H1 (cell line): ENCODE data around the gene RASGEF1C. TPM values are rescaled to one million over a fixed set of nuclear protein-coding genes. Genes with fewer than 3 reads are reported as not detected.
A peak's percentile ranks its signal among the peaks of the same experiment; 100 is the strongest.

Source experiments
- CTCF ChIA-PET: fragments of 300-600 bp; sonication (Branson Sonifier 250); formaldehyde crosslinking; loops from one replicate; lab custom pipeline; 2021; ENCODE audit not compliant: partially characterized antibody; lab: Charles Lee
- POLR2A ChIA-PET: fragments of 300-600 bp; sonication (Branson Sonifier 250); formaldehyde crosslinking; loops from one replicate; lab custom pipeline; 2021; ENCODE audit warnings: inconsistent platforms; ENCODE audit not compliant: partially characterized antibody; lab: Charles Lee
- DNase-seq, 2 experiments: peaks; one replicate each; pipeline versions ENCODE4 v3.0.0 to v3.0.0-alpha.2; 2010 to 2022; ENCODE audit warnings: low spot score in 2 of 2, low read depth in 1 of 2, mixed read lengths in 1 of 2
- FAIRE-seq: peaks from 2 replicates; lab custom pipeline; 2011; peaks lifted over from hg19 to GRCh38; lab: Jason Lieb, UNC
- H2AFZ ChIP-seq: 2 replicates; pipeline ENCODE4 v1.8.1; 2012; ENCODE audit warnings: low read length, inconsistent platforms
- H2AK5ac ChIP-seq: 2 replicates; pipeline ENCODE4 v1.6.1; 2013; ENCODE audit warnings: low read depth, low read length
- H2BK120ac ChIP-seq: replicated peaks from 2 replicates; pipeline ENCODE3; 2013; ENCODE audit warnings: low read depth, low read length, inconsistent platforms
- H2BK12ac ChIP-seq: 2 replicates; pipeline ENCODE4 v1.6.1; 2013; ENCODE audit warnings: low read depth, low read length
- H2BK15ac ChIP-seq: 2 replicates; pipeline ENCODE4 v1.6.1; 2013; ENCODE audit warnings: low read length
- H2BK20ac ChIP-seq: 2 replicates; pipeline ENCODE4 v1.6.1; 2013; ENCODE audit warnings: low read length
- H2BK5ac ChIP-seq: 2 replicates; pipeline ENCODE4 v1.6.1; 2013; ENCODE audit warnings: low read depth, low read length
- H3K14ac ChIP-seq: 2 replicates; pipeline ENCODE4 v1.6.1; 2013; ENCODE audit warnings: inconsistent platforms; ENCODE audit not compliant: insufficient read length
- H3K18ac ChIP-seq: 2 replicates; pipeline ENCODE4 v1.6.1; 2013; ENCODE audit warnings: low read length; ENCODE audit errors: extremely low read depth
- H3K23ac ChIP-seq: 2 replicates; pipeline ENCODE4 v1.6.1; 2013; ENCODE audit warnings: inconsistent platforms; ENCODE audit not compliant: insufficient read length
- H3K23me2 ChIP-seq: 2 replicates; pipeline ENCODE4 v1.6.1; 2013; ENCODE audit warnings: low read depth, low read length
- H3K27ac ChIP-seq: 2 replicates; pipeline ENCODE4 v1.6.1; 2011; ENCODE audit warnings: low read depth, low read length, inconsistent platforms
- H3K27me3 ChIP-seq, 4 experiments: replicated peaks in 1 of 4; 1 replicate in 1 of 4; 2 replicates in 3 of 4; pipeline versions ENCODE4 v1.6.1 to v1.8.1; 2011 to 2013; ENCODE audit warnings: low read length in 3 of 4, mild to moderate bottlenecking in 3 of 4, inconsistent platforms in 2 of 4, mixed read lengths in 2 of 4, moderate library complexity in 1 of 4; ENCODE audit not compliant: control insufficient read depth in 3 of 4, insufficient read depth in 3 of 4; ENCODE audit errors: extremely low read depth in 1 of 4
- H3K36me3 ChIP-seq, 4 experiments: 2 replicates each; pipeline versions ENCODE4 v1.6.1 to v1.8.1; 2011 to 2013; ENCODE audit warnings: mild to moderate bottlenecking in 4 of 4, low read length in 3 of 4, moderate library complexity in 2 of 4, control low read depth in 1 of 4, inconsistent platforms in 1 of 4; ENCODE audit not compliant: insufficient read depth in 4 of 4, control insufficient read depth in 2 of 4
- H3K4ac ChIP-seq: replicated peaks from 2 replicates; pipeline ENCODE3; 2013; ENCODE audit warnings: low read length, low read depth, mixed read lengths, inconsistent platforms; ENCODE audit not compliant: insufficient read length
- H3K4me1 ChIP-seq, 4 experiments: replicated peaks in 1 of 4; 1 replicate in 1 of 4; 2 replicates in 3 of 4; pipeline versions ENCODE4 v1.6.1 to v1.8.1; 2011 to 2013; ENCODE audit warnings: low read length in 3 of 4, inconsistent platforms in 2 of 4, mixed read lengths in 1 of 4; ENCODE audit not compliant: insufficient read depth in 4 of 4, control insufficient read depth in 3 of 4
- H3K4me2 ChIP-seq, 2 experiments: 2 replicates each; pipeline versions ENCODE4 v1.6.1 to v1.8.1; 2011 to 2013; ENCODE audit warnings: low read depth in 2 of 2, low read length in 2 of 2, control low read depth in 1 of 2, inconsistent platforms in 1 of 2, mild to moderate bottlenecking in 1 of 2; ENCODE audit not compliant: insufficient read depth in 1 of 2
- H3K4me3 ChIP-seq, 4 experiments: fragments of 200-600, 300-600 bp in 1 of 4; sonication (generic), shearing (Covaris generic), sonication (Bioruptor Twin) in 1 of 4; 2 replicates each; pipeline versions ENCODE4 v1.5.1 to v1.8.1; 2011 to 2016; ENCODE audit warnings: low read length in 4 of 4, low read depth in 3 of 4, control low read depth in 2 of 4, inconsistent platforms in 2 of 4, mild to moderate bottlenecking in 2 of 4, mixed read lengths in 1 of 4, moderate library complexity in 1 of 4; ENCODE audit not compliant: insufficient read depth in 2 of 4; ENCODE audit errors: extremely low read depth in 1 of 4
- H3K56ac ChIP-seq: replicated peaks from 2 replicates; pipeline ENCODE3; 2013; ENCODE audit warnings: low read depth, mild to moderate bottlenecking, mixed read lengths, low read length, inconsistent platforms; ENCODE audit not compliant: insufficient read length
- H3K79me1 ChIP-seq: 2 replicates; pipeline ENCODE4 v1.6.1; 2013; ENCODE audit warnings: low read depth, low read length, control low read depth
- H3K79me2 ChIP-seq, 2 experiments: 2 replicates each; pipeline versions ENCODE4 v1.6.1 to v1.8.1; 2012 to 2013; ENCODE audit warnings: low read length in 2 of 2, mild to moderate bottlenecking in 2 of 2, inconsistent platforms in 1 of 2; ENCODE audit not compliant: insufficient read depth in 2 of 2, control insufficient read depth in 1 of 2
- H3K9ac ChIP-seq, 4 experiments: replicated peaks in 1 of 4; 1 replicate in 1 of 4; 2 replicates in 3 of 4; pipeline versions ENCODE4 v1.6.1 to v1.8.1; 2011 to 2013; ENCODE audit warnings: low read depth in 3 of 4, low read length in 3 of 4, control low read depth in 2 of 4, mild to moderate bottlenecking in 2 of 4, moderate library complexity in 2 of 4, inconsistent platforms in 1 of 4; ENCODE audit errors: extremely low read depth in 1 of 4
- H3K9me3 ChIP-seq, 2 experiments: 2 replicates each; pipeline versions ENCODE4 v1.6.1 to v1.8.1; 2012 to 2013; ENCODE audit warnings: mild to moderate bottlenecking in 2 of 2, moderate library complexity in 2 of 2, control low read depth in 1 of 2, inconsistent platforms in 1 of 2, low read depth in 1 of 2, low read length in 1 of 2, mixed read lengths in 1 of 2; ENCODE audit not compliant: insufficient read depth in 2 of 2
- H4K20me1 ChIP-seq, 2 experiments: replicated peaks in 1 of 2; 2 replicates each; pipeline versions ENCODE3 to v1.8.1; 2011 to 2013; ENCODE audit warnings: inconsistent platforms in 2 of 2, low read length in 2 of 2, mild to moderate bottlenecking in 1 of 2; ENCODE audit not compliant: insufficient read depth in 2 of 2, control insufficient read depth in 1 of 2
- H4K5ac ChIP-seq: 2 replicates; pipeline ENCODE4 v1.6.1; 2013; ENCODE audit warnings: low read length, low read depth, mixed read lengths, inconsistent platforms; ENCODE audit not compliant: insufficient read length
- H4K8ac ChIP-seq: 2 replicates; pipeline ENCODE4 v1.8.0; 2013; ENCODE audit warnings: mild to moderate bottlenecking, moderate library complexity, low read length, inconsistent platforms; ENCODE audit not compliant: insufficient read depth; ENCODE audit errors: extremely low read depth
- H4K91ac ChIP-seq: replicated peaks from 2 replicates; pipeline ENCODE3; 2013; ENCODE audit warnings: low read length, mixed read lengths, inconsistent platforms; ENCODE audit not compliant: insufficient read length
- CBX5 ChIP-seq: fragments of 300-800, 300-1000 bp; sonication (generic); IDR thresholded peaks from 2 replicates; pipeline ENCODE4 v1.7.1; 2016; ENCODE audit warnings: antibody characterized with exemption, low read length, low read depth
- CHD2 ChIP-seq: IDR thresholded peaks from 2 replicates; pipeline ENCODE4 v1.6.1; 2012; ENCODE audit warnings: low read length, improper control_type of control experiment
- KDM4A ChIP-seq: IDR thresholded peaks from one replicate; pipeline ENCODE4 v1.7.1; 2012; ENCODE audit warnings: low read depth, mild to moderate bottlenecking, moderate library complexity, low read length, inconsistent platforms; ENCODE audit not compliant: severe bottlenecking
- SP2 ChIP-seq: IDR thresholded peaks from 2 replicates; pipeline ENCODE4 v1.6.1; 2012; ENCODE audit warnings: mild to moderate bottlenecking, low read length, inconsistent platforms
- TBP ChIP-seq: IDR thresholded peaks from 2 replicates; pipeline ENCODE4 v1.6.1; 2011; ENCODE audit warnings: low read depth, low read length, improper control_type of control experiment
- YY1 ChIP-seq: IDR thresholded peaks from 2 replicates; pipeline ENCODE4 v1.6.1; 2011; ENCODE audit warnings: low read depth, mild to moderate bottlenecking, low read length
- ZNF274 ChIP-seq: IDR thresholded peaks from 2 replicates; pipeline ENCODE4 v1.7.0; 2012; ENCODE audit warnings: low read length, borderline replicate concordance; ENCODE audit errors: extremely low read depth
- WGBS, 2 experiments: shearing (Covaris generic) in 1 of 2; methylation state at CpG; one replicate each; pipeline versions ENCODE4 v1.1.6 to v1.1.7; 2013 to 2015; ENCODE audit warnings: low lambda C conversion rate in 2 of 2, mixed read lengths in 2 of 2, inconsistent platforms in 1 of 2, low coverage in 1 of 2, missing lambda C conversion rate in 1 of 2; ENCODE audit not compliant: insufficient replicate concordance in 2 of 2, insufficient coverage in 1 of 2, insufficient read length in 1 of 2; ENCODE audit errors: extremely low coverage in 1 of 2, missing lambda C conversion rate in 1 of 2; 5-methylcytosine and 5-hydroxymethylcytosine counted together
- polyA plus RNA-seq, 7 experiments: library from polyadenylated mRNA; depleted of rRNA in 3 of 7; stranded (reverse) in 5 of 7; unstranded in 2 of 7; fragments of >200 nt in 5 of 7; fragments of 200-250 nt in 2 of 7; gene quantifications; 1 replicate in 5 of 7; 2 replicates in 1 of 7; 4 replicates in 1 of 7; pipeline versions ENCODE4 v1.2.1 to v1.2.3, GENCODE V29; 2011 to 2013; ENCODE audit warnings: missing spikeins in 2 of 7, mixed read lengths in 2 of 7
- total RNA-seq: library from RNA; stranded (reverse); fragmentation: NEBNext Ultra II Directional; extraction: Animal tissue kit (Norgen Biotek cat#: 25700); gene quantifications from 2 replicates; pipeline ENCODE4 v1.2.1, GENCODE V29; 2021

Gene RASGEF1C
- total and polyA plus RNA-seq, 2 of the 8 experiments (the other 6 are each of a cell fraction or from before 2014, with no cell fraction given), result 0.26 to 0.61 TPM

- Histone ChIP-seq H3K4me2 (peak overlapping the region; percentile 47 to 71), H2AFZ (no peak overlapping the region), H2AK5ac (no peak overlapping the region), H3K23me2 (peaks cover 4% of the 10 kb centered on the region; the same call in 1 of the 2 replicates), H3K56ac (no peak overlapping the region), H3K27ac (no peak overlapping the region), H2BK15ac (no peak overlapping the region), H3K23ac (no peak overlapping the region), H3K36me3 (no peaks in the 10 kb centered on the region), H3K79me2 (no peaks in the 10 kb centered on the region), H3K27me3 (peaks cover 8 to 31% (median 21%) of the 10 kb centered on the region in 4 experiments; a peak in 6 of 7 replicates), H4K20me1 (peaks cover 0 to 5% of the 10 kb centered on the region in 2 experiments), H3K9ac (no peak overlapping the region), H3K9me3 (no peaks in the 10 kb centered on the region), H2BK12ac (no peak overlapping the region), H4K8ac (no peak overlapping the region), H2BK20ac (no peak overlapping the region), H3K4ac (no peak overlapping the region), H4K91ac (no peak overlapping the region), H2BK120ac (no peak overlapping the region), H3K14ac (no peak overlapping the region), H3K4me3 (peak overlapping the region in 1 of 4 experiments; percentile 57; a peak in 1 of 8 replicates), H4K5ac (no peak overlapping the region), H3K18ac (no peak overlapping the region), H3K4me1 (peaks cover 0 to 8% (median 4%) of the 10 kb centered on the region in 4 experiments; a peak in 4 of 7 replicates), H3K79me1 (no peaks in the 10 kb centered on the region), H2BK5ac (no peak overlapping the region)
- ChIA-PET CTCF (interaction anchor here (0.8 to 6.5 kb wide), 10 partner anchors 9 to 122 kb away, joined by 3 to 61 read pairs (median 4); no protein-coding TSS in a partner anchor), POLR2A (no interaction called here)
- DNase-seq (no peak), FAIRE-seq (no peak)
- 86% methylated on average over 11 of the region's 11 CpGs; no CpG with 5 or more reads in 1 of the 2 experiments for WGBS, 2 experiments
- TF ChIP-seq YY1 (no peak), TBP (no peak), SP2 (no peak), KDM4A (no peak), CHD2 (no peak), CBX5 (no peak), ZNF274 (no peak)
Observed at GRCh38 chr5:180206993-180207392, 2.0 kb downstream of the RASGEF1C start.
